HG02642 (cell line): ENCODE data around the gene ANAPC1.
"Not testable (repeated sequence)": the region's sequence is repeated elsewhere in the genome, so short reads cannot be mapped to it uniquely, and the experiment has no call there.

Experiments
- ATAC-seq: cut with Tn5 transposase; IDR thresholded peaks from one replicate; pipeline ENCODE4 v1.9.1; 2021; ENCODE audit warnings: mild to moderate bottlenecking; ENCODE audit not compliant: unreplicated experiment, poor library complexity

Gene ANAPC1

GRCh38 chr2:111905990-111906735 is 22.2 kb upstream of the ANAPC1 start:
- ATAC-seq = peak; percentile 70

- not testable (repeated sequence) for ATAC-seq
These were observed 21.5 kb upstream of the ANAPC1 start for GRCh38 chr2:111905475-111905869.

- ATAC-seq = no peak
These were observed 20.9 kb upstream of the ANAPC1 start for GRCh38 chr2:111904726-111905474.

GRCh38 chr2:111903930-111904439 is 20.0 kb upstream of the ANAPC1 start:
- no peak for ATAC-seq

GRCh38 chr2:111903516-111903915 is 19.5 kb upstream of the ANAPC1 start:
- ATAC-seq = no peak

GRCh38 chr2:111900859-111901258 is 16.9 kb upstream of the ANAPC1 start:
- ATAC-seq = no peak

GRCh38 chr2:111898703-111899514 is 14.9 kb upstream of the ANAPC1 start:
- ATAC-seq = peak; percentile 27

- peak; percentile 70 for ATAC-seq
These were observed 14.1 kb upstream of the ANAPC1 start, which contains the start of gene MERTK for GRCh38 chr2:111897924-111898702. Gene MERTK (plus strand): TSS chr2:111898607. CDS start chr2:111898736, 129 bp downstream.

GRCh38 chr2:111897630-111897923 is 13.6 kb upstream of the ANAPC1 start:
- ATAC-seq = no peak

GRCh38 chr2:111896576-111896975 is 12.6 kb upstream of the ANAPC1 start:
- no peak for ATAC-seq

- ATAC-seq = no peak
These were observed 12.0 kb upstream of the ANAPC1 start for GRCh38 chr2:111896024-111896423.

- peak; percentile 9 for ATAC-seq
These were observed 585 bp upstream of the ANAPC1 start for GRCh38 chr2:111884592-111884964.

GRCh38 chr2:111872806-111873205 is 11.2 kb downstream of the ANAPC1 start:
- not testable (repeated sequence) for ATAC-seq

- not testable (repeated sequence) for ATAC-seq
These were observed 18.9 kb downstream of the ANAPC1 start for GRCh38 chr2:111865124-111865523.

GRCh38 chr2:111860005-111860404 is 24.0 kb downstream of the ANAPC1 start:
- not testable (repeated sequence) for ATAC-seq

GRCh38 chr2:111852544-111852943 is 31.4 kb downstream of the ANAPC1 start:
- ATAC-seq = not testable (repeated sequence)

- ATAC-seq = not testable (repeated sequence)
These were observed 33.3 kb downstream of the ANAPC1 start for GRCh38 chr2:111850646-111851045.

- not testable (repeated sequence) for ATAC-seq
These were observed 44.2 kb downstream of the ANAPC1 start for GRCh38 chr2:111839625-111840282.

GRCh38 chr2:111838992-111839391 is 45.0 kb downstream of the ANAPC1 start:
- not testable (repeated sequence) for ATAC-seq
